IPS-18c (cell line): ENCODE results near the gene ULK4.
"Not testable (repeated sequence)": the region's sequence is repeated elsewhere in the genome, so short reads cannot be mapped to it uniquely, and the experiment has no call there.

Experiments used
- H3K4me3 ChIP-seq: 2 replicates; pipeline ENCODE4 v1.7.0; 2013; ENCODE audit warnings: low read depth, mild to moderate bottlenecking, low read length, moderate library complexity; ENCODE audit not compliant: insufficient read depth
- H3K9me3 ChIP-seq: one replicate; pipeline ENCODE4 v1.6.1; 2013; ENCODE audit warnings: mild to moderate bottlenecking, low read length, moderate library complexity; ENCODE audit not compliant: control insufficient read depth, insufficient read depth

ULK4 gene

GRCh38 chr3:41845826-41846225, 116.1 kb downstream of the ULK4 start:
- Histone ChIP-seq H3K4me3 (no peak overlapping the region), H3K9me3 (peaks cover 4% of the 10 kb centered on the region)

GRCh38 chr3:41844256-41844655, 117.6 kb downstream of the ULK4 start:
- H3K4me3 ChIP-seq, H3K9me3 ChIP-seq: not testable (repeated sequence)

- not testable (repeated sequence) for H3K9me3 ChIP-seq, H3K4me3 ChIP-seq
Measured at GRCh38 chr3:41840936-41841668, 120.8 kb downstream of the ULK4 start.

GRCh38 chr3:41836360-41837134, 125.4 kb downstream of the ULK4 start:
- peaks cover 4% of the 10 kb centered on the region for H3K9me3 ChIP-seq
- no peak overlapping the region for H3K4me3 ChIP-seq

GRCh38 chr3:41833628-41834027, 128.3 kb downstream of the ULK4 start:
- H3K9me3 ChIP-seq, result no peaks in the 10 kb centered on the region
- H3K4me3 ChIP-seq, result no peak overlapping the region

- H3K9me3 ChIP-seq, result peaks cover under 1% of the 10 kb centered on the region
Measured at GRCh38 chr3:41819236-41819635, 142.7 kb downstream of the ULK4 start.

GRCh38 chr3:41808618-41809017, 153.3 kb downstream of the ULK4 start:
- Histone ChIP-seq H3K9me3 (no peaks in the 10 kb centered on the region), H3K4me3 (no peak overlapping the region)

More at GRCh38 chr3:41819236-41819635, 142.7 kb downstream of the ULK4 start:
- H3K4me3 ChIP-seq, result no peak overlapping the region

- Histone ChIP-seq H3K9me3 (no peaks in the 10 kb centered on the region), H3K4me3 (no peak overlapping the region)
Measured at GRCh38 chr3:41808152-41808551, 153.8 kb downstream of the ULK4 start.

GRCh38 chr3:41794748-41795589, 166.9 kb downstream of the ULK4 start:
- H3K4me3 ChIP-seq, result no peak overlapping the region
- no peaks in the 10 kb centered on the region for H3K9me3 ChIP-seq

GRCh38 chr3:41792806-41793205, 169.1 kb downstream of the ULK4 start:
- Histone ChIP-seq H3K9me3 (no peaks in the 10 kb centered on the region), H3K4me3 (no peak overlapping the region)

- H3K9me3 ChIP-seq, result no peaks in the 10 kb centered on the region
Measured at GRCh38 chr3:41769106-41769505, 192.8 kb downstream of the ULK4 start.

GRCh38 chr3:41768363-41768762, 193.5 kb downstream of the ULK4 start:
- H3K4me3 ChIP-seq, result no peak overlapping the region
- no peaks in the 10 kb centered on the region for H3K9me3 ChIP-seq

More at GRCh38 chr3:41769106-41769505, 192.8 kb downstream of the ULK4 start:
- H3K4me3 ChIP-seq, result no peak overlapping the region

GRCh38 chr3:41762867-41763266, 199.0 kb downstream of the ULK4 start:
- not testable (repeated sequence) for H3K4me3 ChIP-seq, H3K9me3 ChIP-seq

- Histone ChIP-seq H3K9me3 (no peaks in the 10 kb centered on the region), H3K4me3 (no peak overlapping the region)
Measured at GRCh38 chr3:41753651-41754050, 208.3 kb downstream of the ULK4 start.

- H3K9me3 ChIP-seq, result no peaks in the 10 kb centered on the region
- H3K4me3 ChIP-seq, result no peak overlapping the region
Measured at GRCh38 chr3:41751597-41751996, 210.3 kb downstream of the ULK4 start.

- H3K4me3 ChIP-seq, result no peak overlapping the region
- H3K9me3 ChIP-seq, result no peaks in the 10 kb centered on the region
Measured at GRCh38 chr3:41749988-41750387, 211.9 kb downstream of the ULK4 start.

GRCh38 chr3:41746215-41746614, 215.7 kb downstream of the ULK4 start:
- H3K9me3 ChIP-seq, result no peaks in the 10 kb centered on the region

GRCh38 chr3:41742121-41742520, 219.8 kb downstream of the ULK4 start:
- H3K4me3 ChIP-seq, result no peak overlapping the region
- H3K9me3 ChIP-seq, result no peaks in the 10 kb centered on the region

More at GRCh38 chr3:41746215-41746614, 215.7 kb downstream of the ULK4 start:
- H3K4me3 ChIP-seq, result no peak overlapping the region
